Parathyroid adenoma (tissue), 2 donors: Measurements from ENCODE around the gene THG1L.

Source experiments
- H2AFZ ChIP-seq: fragments of 300-600 bp; sonication (generic); one replicate; pipeline ENCODE4 v1.7.0; 2017; ENCODE audit warnings: antibody characterized with exemption, mild to moderate bottlenecking
- H3K27ac ChIP-seq: fragments of 300-600 bp; sonication (generic); one replicate; pipeline ENCODE4 v1.7.0; 2017
- H3K27me3 ChIP-seq: fragments of 300-600 bp; sonication (generic); one replicate; pipeline ENCODE4 v1.7.0; 2017; ENCODE audit warnings: low read length; ENCODE audit not compliant: control insufficient read depth, insufficient read depth
- H3K36me3 ChIP-seq: fragments of 300-600 bp; sonication (generic); one replicate; pipeline ENCODE4 v1.7.0; 2017; ENCODE audit warnings: low read length; ENCODE audit not compliant: control insufficient read depth, insufficient read depth
- H3K4me1 ChIP-seq: fragments of 300-600 bp; sonication (generic); one replicate; pipeline ENCODE4 v1.7.0; 2017; ENCODE audit warnings: control low read depth
- H3K4me2 ChIP-seq: fragments of 300-600 bp; sonication (generic); one replicate; pipeline ENCODE4 v1.7.0; 2017; ENCODE audit warnings: low read length
- H3K4me3 ChIP-seq: fragments of 300-600 bp; sonication (generic); one replicate; pipeline ENCODE4 v1.7.0; 2017; ENCODE audit warnings: low read depth, low read length
- H3K79me2 ChIP-seq: fragments of 300-600 bp; sonication (generic); one replicate; pipeline ENCODE4 v1.7.0; 2017; ENCODE audit warnings: control low read depth
- H3K9ac ChIP-seq: fragments of 300-600 bp; sonication (generic); one replicate; pipeline ENCODE4 v1.7.0; 2017; ENCODE audit warnings: mild to moderate bottlenecking
- H3K9me3 ChIP-seq: fragments of 300-600 bp; sonication (generic); one replicate; pipeline ENCODE4 v1.7.0; 2017; ENCODE audit warnings: low read length; ENCODE audit not compliant: control insufficient read depth
- CTCF ChIP-seq: fragments of 300-600 bp; sonication (generic); IDR thresholded peaks from one replicate; pipeline ENCODE4 v1.7.0; 2017; ENCODE audit warnings: antibody characterized with exemption, mild to moderate bottlenecking
- donor health status: primary hyperparathyroidism.

Gene THG1L

GRCh38 chr5:157743163-157744050, 12.2 kb downstream of the THG1L start, which contains the start of gene LSM11:
Gene LSM11 (plus strand): TSS chr5:157743712. CDS start chr5:157743751, 39 bp downstream.
- Histone ChIP-seq H3K4me3 (peak within 1 kb of the TSS; percentile 60), H3K9ac (no peak within 1 kb of the TSS), H3K79me2 (no peaks in the 10 kb centered on the region), H3K4me2 (peak within 1 kb of the TSS; percentile 88), H3K4me1 (peaks cover 9% of the 10 kb centered on the region), H3K27ac (no peak within 1 kb of the TSS), H2AFZ (peak within 1 kb of the TSS; percentile 95), H3K9me3 (no peaks in the 10 kb centered on the region), H3K27me3 (no peaks in the 10 kb centered on the region), H3K36me3 (no peaks in the 10 kb centered on the region)
- peak; percentile 99 for TF ChIP-seq CTCF

- Histone ChIP-seq H3K9me3 (no peaks in the 10 kb centered on the region), H3K4me3 (peak overlapping the region; percentile 60), H3K4me1 (peaks cover 9% of the 10 kb centered on the region), H3K79me2 (no peaks in the 10 kb centered on the region), H3K36me3 (no peaks in the 10 kb centered on the region), H3K4me2 (peak overlapping the region; percentile 88), H3K27me3 (no peaks in the 10 kb centered on the region), H3K9ac (no peak overlapping the region), H2AFZ (peak overlapping the region; percentile 95), H3K27ac (no peak overlapping the region)
- TF ChIP-seq CTCF: no peak
These were observed 13.1 kb downstream of the THG1L start for GRCh38 chr5:157744051-157745011.

- H3K4me3 ChIP-seq: peak overlapping the region; percentile 60
- peak overlapping the region; percentile 88 for H3K4me2 ChIP-seq
- H3K27me3 ChIP-seq: no peaks in the 10 kb centered on the region
- no peak overlapping the region for H3K27ac ChIP-seq
- H3K36me3 ChIP-seq: no peaks in the 10 kb centered on the region
- peak overlapping the region; percentile 95 for H2AFZ ChIP-seq
- H3K9ac ChIP-seq: no peak overlapping the region
- H3K9me3 ChIP-seq: no peaks in the 10 kb centered on the region
- TF ChIP-seq CTCF: no peak
- H3K4me1 ChIP-seq: peaks cover 9% of the 10 kb centered on the region
- no peaks in the 10 kb centered on the region for H3K79me2 ChIP-seq
These were observed 13.8 kb downstream of the THG1L start for GRCh38 chr5:157745041-157745456.

GRCh38 chr5:157747173-157747740, 16.0 kb downstream of the THG1L start:
- no peaks in the 10 kb centered on the region for H3K9me3 ChIP-seq
- TF ChIP-seq CTCF: no peak
- H2AFZ ChIP-seq: no peak overlapping the region
- no peaks in the 10 kb centered on the region for H3K79me2 ChIP-seq
- H3K4me2 ChIP-seq: no peak overlapping the region
- H3K27me3 ChIP-seq: no peaks in the 10 kb centered on the region
- no peaks in the 10 kb centered on the region for H3K36me3 ChIP-seq
- no peak overlapping the region for H3K4me3 ChIP-seq
- no peak overlapping the region for H3K9ac ChIP-seq
- peaks cover 9% of the 10 kb centered on the region for H3K4me1 ChIP-seq
- no peak overlapping the region for H3K27ac ChIP-seq
